Neural cell (in vitro differentiated cells): Measurements from ENCODE around the gene THAP4. TPM values are rescaled to one million over a fixed set of nuclear protein-coding genes. Genes with fewer than 3 reads are reported as not detected.
"Not testable (repeated sequence)": the region's sequence is repeated elsewhere in the genome, so short reads cannot be mapped to it uniquely, and the experiment has no call there.

Experiments
- H2AFZ ChIP-seq: fragments of 200-600, 300-800 bp; sonication (generic), shearing (Covaris generic); 2 replicates; pipeline ENCODE4 v1.6.0; 2014; ENCODE audit warnings: low read depth, mild to moderate bottlenecking, antibody characterized with exemption, low read length, moderate library complexity
- H3F3A ChIP-seq: fragments of 200-600 bp; shearing (Covaris generic); 2 replicates; pipeline ENCODE4 v1.6.1; 2016; ENCODE audit warnings: mild to moderate bottlenecking, moderate library complexity, mixed read lengths, antibody characterized with exemption, low read length; ENCODE audit not compliant: insufficient read depth, poor library complexity, severe bottlenecking
- H3K27ac ChIP-seq: fragments of 200-600, 300-800 bp; sonication (generic), shearing (Covaris generic); 2 replicates; pipeline ENCODE4 v1.5.1; 2014; ENCODE audit warnings: mild to moderate bottlenecking, low read length, moderate library complexity
- H3K27me3 ChIP-seq: fragments of 300-800, 200-600 bp; sonication (generic), shearing (Covaris generic); 2 replicates; pipeline ENCODE4 v1.6.0; 2014; ENCODE audit warnings: mild to moderate bottlenecking, low read depth, low read length, moderate library complexity; ENCODE audit not compliant: insufficient read depth
- H3K36me3 ChIP-seq: fragments of 300-800, 200-600 bp; sonication (generic), shearing (Covaris generic); 2 replicates; pipeline ENCODE4 v1.5.1; 2014; ENCODE audit warnings: mild to moderate bottlenecking, antibody characterized with exemption, low read length, moderate library complexity; ENCODE audit not compliant: insufficient read depth
- H3K4me2 ChIP-seq: fragments of 300-800, 200-600 bp; sonication (generic), shearing (Covaris generic); 2 replicates; pipeline ENCODE4 v1.6.0; 2014; ENCODE audit warnings: mild to moderate bottlenecking, low read length
- H3K4me3 ChIP-seq: fragments of 300-800, 200-600 bp; sonication (generic), shearing (Covaris generic); 2 replicates; pipeline ENCODE4 v1.5.1; 2014; ENCODE audit warnings: mild to moderate bottlenecking, low read length, moderate library complexity
- H3K79me2 ChIP-seq: fragments of 200-600 bp; shearing (Covaris generic); replicated peaks from 2 replicates; pipeline ENCODE4 v1.6.0; 2014; ENCODE audit warnings: mild to moderate bottlenecking, low read length, moderate library complexity; ENCODE audit not compliant: insufficient read depth
- H3K9ac ChIP-seq: fragments of 300-800, 200-600 bp; sonication (generic), shearing (Covaris generic); 2 replicates; pipeline ENCODE4 v1.6.1; 2016; ENCODE audit warnings: mild to moderate bottlenecking, low read length, mixed read lengths
- H3K9me2 ChIP-seq: fragments of 200-600 bp; shearing (Covaris generic); 2 replicates; pipeline ENCODE4 v1.6.1; 2016; ENCODE audit warnings: mild to moderate bottlenecking, low read length, mixed read lengths; ENCODE audit not compliant: insufficient read depth
- H3K9me3 ChIP-seq: fragments of 200-600, 300-800 bp; sonication (generic), shearing (Covaris generic); 2 replicates; pipeline ENCODE4 v1.6.1; 2016; ENCODE audit warnings: mild to moderate bottlenecking, mixed run types, low read length, moderate library complexity, mixed read lengths
- H4K20me1 ChIP-seq: fragments of 200-600 bp; shearing (Covaris generic); 2 replicates; pipeline ENCODE4 v1.6.1; 2016; ENCODE audit warnings: mild to moderate bottlenecking, mixed run types; ENCODE audit not compliant: insufficient read depth
- CTCF ChIP-seq: fragments of 450-650 bp; IDR thresholded peaks from 2 replicates; pipeline ENCODE4 v1.5.1; 2014; ENCODE audit warnings: antibody characterized with exemption, mild to moderate bottlenecking, moderate library complexity; ENCODE audit not compliant: poor library complexity, severe bottlenecking
- EP300 ChIP-seq: fragments of 450-650 bp; conservative IDR thresholded peaks from 2 replicates; pipeline ENCODE4 v1.6.1; 2014; ENCODE audit warnings: antibody characterized with exemption, mild to moderate bottlenecking, moderate library complexity; ENCODE audit not compliant: poor library complexity, severe bottlenecking
- EZH2 ChIP-seq: fragments of 200-600, 300-800 bp; shearing (Covaris generic), sonication (generic); IDR thresholded peaks from 2 replicates; pipeline ENCODE4 v1.6.1; 2014; ENCODE audit warnings: antibody characterized with exemption, low read length, borderline replicate concordance, mild to moderate bottlenecking; ENCODE audit not compliant: insufficient read depth, poor library complexity, severe bottlenecking
- MXI1 ChIP-seq: fragments of 450-650 bp; conservative IDR thresholded peaks from 2 replicates; pipeline ENCODE4 v1.6.1; 2014; ENCODE audit warnings: antibody characterized with exemption, mild to moderate bottlenecking; ENCODE audit not compliant: poor library complexity, severe bottlenecking
- POLR2AphosphoS5 ChIP-seq: IDR thresholded peaks from 2 replicates; pipeline ENCODE4 v1.6.1; 2012
- RAD21 ChIP-seq: fragments of 450-650 bp; conservative IDR thresholded peaks from 2 replicates; pipeline ENCODE4 v1.6.1; 2014; ENCODE audit warnings: antibody characterized with exemption, mild to moderate bottlenecking, moderate library complexity
- REST ChIP-seq: IDR thresholded peaks from 2 replicates; pipeline ENCODE4 v1.6.1; 2012; ENCODE audit warnings: borderline replicate concordance
- SMC3 ChIP-seq: fragments of 450-650 bp; conservative IDR thresholded peaks from 2 replicates; pipeline ENCODE4 v1.6.1; 2014; ENCODE audit warnings: antibody characterized with exemption, mild to moderate bottlenecking, moderate library complexity; ENCODE audit not compliant: poor library complexity
- TAF1 ChIP-seq: IDR thresholded peaks from 2 replicates; pipeline ENCODE4 v1.6.1; 2012; ENCODE audit warnings: low read depth
- polyA plus RNA-seq: library from polyadenylated mRNA; depleted of rRNA; stranded (reverse); fragments of >200 nt; gene quantifications from 2 replicates; pipeline ENCODE4 v1.2.3, GENCODE V29; 2014

THAP4 gene
- polyA plus RNA-seq, 1 donor from 2014 or later, result 30.8 TPM

DNA sequence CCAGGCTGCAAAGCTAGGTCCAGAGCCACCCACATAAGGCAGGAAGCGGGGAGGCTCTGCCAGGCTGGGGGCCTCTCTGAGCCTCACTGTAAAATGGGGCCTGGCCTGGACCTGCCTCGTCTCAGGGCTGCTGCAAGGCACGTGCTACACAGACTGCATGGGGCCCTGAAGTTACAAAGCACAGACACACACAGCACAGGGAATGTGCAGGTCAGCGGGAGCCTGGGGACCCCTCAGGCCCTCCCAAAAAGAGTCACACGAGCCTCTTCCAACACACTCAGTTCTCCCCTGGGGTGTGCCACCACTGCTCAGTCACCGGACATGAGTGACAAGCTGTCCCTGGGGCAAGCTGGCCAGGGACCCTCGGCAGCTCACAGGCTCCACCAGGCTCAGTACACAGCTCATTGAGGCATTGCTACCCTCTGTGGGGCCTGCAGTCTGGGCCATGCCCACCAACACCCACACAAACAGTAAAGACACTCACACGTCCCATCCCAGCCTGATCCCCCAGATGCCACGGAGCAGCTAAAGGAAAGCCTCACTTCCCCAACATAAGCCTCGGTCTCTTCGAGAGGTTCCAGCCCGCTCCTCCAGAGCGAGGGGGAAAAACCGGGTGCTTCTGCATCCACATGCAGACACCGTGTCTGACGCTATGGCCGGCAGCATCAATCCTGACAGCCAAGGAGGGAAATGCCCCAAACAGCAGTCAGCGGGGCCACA lies 44.7 kb downstream of the THAP4 start:
- no peaks in the 10 kb centered on the region for H3K79me2 ChIP-seq
- H2AFZ ChIP-seq, result no peak overlapping the region
- no peaks in the 10 kb centered on the region for H3K36me3 ChIP-seq
- no peak overlapping the region for H3K9ac ChIP-seq
- TF ChIP-seq MXI1 (no peak), REST (no peak), SMC3 (no peak), EZH2 (no peak), CTCF (no peak), EP300 (no peak), POLR2AphosphoS5 (no peak), TAF1 (no peak), RAD21 (no peak)
- H3K9me3 ChIP-seq, result peaks cover 1% of the 10 kb centered on the region
- H3K4me3 ChIP-seq, result no peak overlapping the region
- H3K27me3 ChIP-seq, result no peaks in the 10 kb centered on the region
- H3F3A ChIP-seq, result no peaks in the 10 kb centered on the region
- H3K9me2 ChIP-seq, result no peaks in the 10 kb centered on the region
- no peak overlapping the region for H3K27ac ChIP-seq
- H3K4me2 ChIP-seq, result no peak overlapping the region
- no peaks in the 10 kb centered on the region for H4K20me1 ChIP-seq

GRCh38 chr2:241590496-241591455 lies 46.2 kb downstream of the THAP4 start:
- not testable (repeated sequence) for H3K79me2 ChIP-seq, H2AFZ ChIP-seq, H3F3A ChIP-seq, H3K4me3 ChIP-seq, H3K9me3 ChIP-seq, H3K27ac ChIP-seq, H3K4me2 ChIP-seq, H4K20me1 ChIP-seq, H3K36me3 ChIP-seq, H3K27me3 ChIP-seq, H3K9ac ChIP-seq, H3K9me2 ChIP-seq

DNA sequence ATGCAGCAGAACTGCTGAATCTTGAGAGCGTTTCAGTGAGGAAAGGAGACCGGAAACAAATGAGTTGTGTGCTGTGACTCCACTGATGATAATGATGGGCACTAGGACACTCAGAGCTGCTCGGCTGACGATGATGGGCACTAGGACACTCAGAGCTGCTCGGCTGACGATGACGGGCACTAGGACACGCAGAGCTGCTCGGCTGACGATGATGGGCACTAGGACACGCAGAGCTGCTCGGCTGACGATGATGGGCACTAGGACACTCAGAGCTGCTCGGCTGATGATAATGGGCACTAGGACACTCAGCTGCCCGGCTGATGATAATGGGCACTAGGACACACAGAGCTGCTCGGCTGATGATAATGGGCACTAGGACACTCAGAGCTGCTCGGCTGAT lies 47.1 kb downstream of the THAP4 start:
- not testable (repeated sequence) for H3K9me2 ChIP-seq, H3K9ac ChIP-seq, H4K20me1 ChIP-seq, H3K4me2 ChIP-seq, H3K27ac ChIP-seq, H3K27me3 ChIP-seq, H2AFZ ChIP-seq, H3F3A ChIP-seq, H3K4me3 ChIP-seq, H3K79me2 ChIP-seq, H3K36me3 ChIP-seq
- peaks cover 15% of the 10 kb centered on the region for H3K9me3 ChIP-seq
